ENCODE results near the gene SOX5. TPM values are rescaled to one million over a fixed set of nuclear protein-coding genes. Genes with fewer than 3 reads are reported as not detected.

Gene SOX5
- total and polyA plus RNA-seq, 7 donors: 0.17 to 2.9 (median 0.47) TPM

GRCh38 chr12:23617749-23618148 lies 331.7 kb downstream of the SOX5 start:
- Histone ChIP-seq H3K36me3 (ENCODE audit: insufficient read depth in 1 of 2, low read depth in 1 of 2) (no peaks in the 10 kb centered on the region), H3K27me3 (ENCODE audit: insufficient read depth in 3 of 3, low read length in 2 of 3) (no peaks in the 10 kb centered on the region), H3K27ac (no peak overlapping the region), H3K4me3 (no peak overlapping the region), H3K9me3 (no peaks in the 10 kb centered on the region), H3K4me1 (no peaks in the 10 kb centered on the region)
- ATAC-seq (no peak), DNase-seq (no peak)
- TF ChIP-seq, protein P1, sequence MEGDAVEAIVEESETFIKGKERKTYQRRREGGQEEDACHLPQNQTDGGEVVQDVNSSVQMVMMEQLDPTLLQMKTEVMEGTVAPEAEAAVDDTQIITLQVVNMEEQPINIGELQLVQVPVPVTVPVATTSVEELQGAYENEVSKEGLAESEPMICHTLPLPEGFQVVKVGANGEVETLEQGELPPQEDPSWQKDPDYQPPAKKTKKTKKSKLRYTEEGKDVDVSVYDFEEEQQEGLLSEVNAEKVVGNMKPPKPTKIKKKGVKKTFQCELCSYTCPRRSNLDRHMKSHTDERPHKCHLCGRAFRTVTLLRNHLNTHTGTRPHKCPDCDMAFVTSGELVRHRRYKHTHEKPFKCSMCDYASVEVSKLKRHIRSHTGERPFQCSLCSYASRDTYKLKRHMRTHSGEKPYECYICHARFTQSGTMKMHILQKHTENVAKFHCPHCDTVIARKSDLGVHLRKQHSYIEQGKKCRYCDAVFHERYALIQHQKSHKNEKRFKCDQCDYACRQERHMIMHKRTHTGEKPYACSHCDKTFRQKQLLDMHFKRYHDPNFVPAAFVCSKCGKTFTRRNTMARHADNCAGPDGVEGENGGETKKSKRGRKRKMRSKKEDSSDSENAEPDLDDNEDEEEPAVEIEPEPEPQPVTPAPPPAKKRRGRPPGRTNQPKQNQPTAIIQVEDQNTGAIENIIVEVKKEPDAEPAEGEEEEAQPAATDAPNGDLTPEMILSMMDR (IDR thresholded peaks at IDR 0.05): no peak
- intact Hi-C loops (cut with DNase I): no loop called here
- WGBS, 3 donors: 60 to 65% (median 61%) methylated on average over 5 of the region's 5 CpGs

- H3K4me3 ChIP-seq: no peak overlapping the region
- TF ChIP-seq, protein P1 (IDR thresholded peaks at IDR 0.05): no peak
- 35 to 50% (median 38%) methylated on average over 2 of the region's 2 CpGs for whole genome bisulfite sequencing, 3 donors
- H3K9me3 ChIP-seq: no peaks in the 10 kb centered on the region
- no peaks in the 10 kb centered on the region for H3K36me3 ChIP-seq (ENCODE audit: insufficient read depth in 1 of 2, low read depth in 1 of 2)
- no peak overlapping the region for H3K27ac ChIP-seq
- intact Hi-C loops (cut with DNase I): no loop called here
- ATAC-seq (no peak), DNase-seq (no peak)
- no peaks in the 10 kb centered on the region for H3K4me1 ChIP-seq
- no peaks in the 10 kb centered on the region for H3K27me3 ChIP-seq (ENCODE audit: insufficient read depth in 3 of 3, low read length in 2 of 3)
Measured at GRCh38 chr12:23614280-23614679, 335.2 kb downstream of the SOX5 start.

DNA sequence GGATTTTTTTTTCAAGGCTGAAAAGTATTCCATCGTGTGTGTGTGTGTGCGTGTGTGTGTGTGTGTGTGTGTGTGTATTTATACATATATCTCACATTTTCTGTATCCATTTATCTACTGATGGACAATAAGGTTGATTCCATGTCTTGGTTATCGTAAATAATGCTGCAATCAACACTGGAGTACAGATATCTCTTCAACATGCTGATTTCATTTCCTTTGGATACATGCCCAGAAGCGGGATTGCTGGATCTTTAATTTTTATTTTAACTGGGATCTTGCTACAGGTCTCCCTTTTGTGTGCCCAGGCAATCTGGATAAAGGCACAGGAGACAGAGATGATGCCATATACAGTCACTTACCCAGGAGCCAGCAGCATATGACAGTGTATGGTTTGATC lies 338.1 kb downstream of the SOX5 start:
- Histone ChIP-seq H3K27me3 (ENCODE audit: insufficient read depth in 3 of 3, low read length in 2 of 3) (no peaks in the 10 kb centered on the region), H3K27ac (no peak overlapping the region), H3K4me3 (no peak overlapping the region), H3K9me3 (no peaks in the 10 kb centered on the region), H3K36me3 (ENCODE audit: insufficient read depth in 1 of 2, low read depth in 1 of 2) (no peaks in the 10 kb centered on the region), H3K4me1 (no peaks in the 10 kb centered on the region)
- no peak for ATAC-seq
- 55 to 64% (median 59%) methylated on average over 4 of the region's 4 CpGs for WGBS, 3 donors
- no peak for DNase-seq
- TF ChIP-seq, protein P1 (IDR thresholded peaks at IDR 0.05): no peak
- intact Hi-C loops (cut with DNase I): no loop called here

DNA sequence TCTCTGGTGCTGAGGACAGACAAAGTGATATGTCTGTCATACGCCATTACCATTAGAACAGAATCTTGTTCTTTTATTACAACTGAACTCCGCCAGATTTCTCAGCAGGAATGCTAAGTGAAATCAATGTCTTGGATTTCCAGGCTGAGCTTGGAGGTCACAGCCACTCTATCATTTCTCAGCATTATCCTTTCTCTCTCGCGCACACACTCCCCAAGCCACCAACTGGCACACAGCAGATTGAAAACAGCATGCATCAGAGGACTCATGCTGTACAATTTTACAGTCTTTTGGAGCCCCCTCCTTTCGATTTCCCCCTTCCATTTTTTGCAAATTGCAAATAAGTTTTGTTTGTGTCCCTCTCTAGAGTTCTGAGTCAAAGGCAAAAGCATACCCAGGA lies 348.6 kb downstream of the SOX5 start:
- DNase-seq: no peak

GRCh38 chr12:23596568-23596967 lies 352.9 kb downstream of the SOX5 start:
- Histone ChIP-seq H3K36me3 (ENCODE audit: insufficient read depth in 1 of 2, low read depth in 1 of 2) (no peaks in the 10 kb centered on the region), H3K4me3 (no peak overlapping the region), H3K27me3 (ENCODE audit: insufficient read depth in 3 of 3, low read length in 2 of 3) (no peaks in the 10 kb centered on the region), H3K27ac (no peak overlapping the region), H3K9me3 (peaks cover 12% of the 10 kb centered on the region), H3K4me1 (no peaks in the 10 kb centered on the region)
- 81 to 83% (median 82%) methylated on average over 3 of the region's 3 CpGs for WGBS, 3 donors
- intact Hi-C loops (cut with DNase I): no loop called here
- DNase-seq: no peak
- no peak for ATAC-seq
- TF ChIP-seq, protein P1 (IDR thresholded peaks at IDR 0.05): no peak

More for the DNA sequence above, 348.6 kb downstream of the SOX5 start:
- no peak overlapping the region for H3K27ac ChIP-seq
- no peak overlapping the region for H3K4me3 ChIP-seq
- no peaks in the 10 kb centered on the region for H3K27me3 ChIP-seq (ENCODE audit: insufficient read depth in 3 of 3, low read length in 2 of 3)
- no peaks in the 10 kb centered on the region for H3K4me1 ChIP-seq
- intact Hi-C loops (cut with DNase I): no loop called here
- no peak for ATAC-seq
- no peaks in the 10 kb centered on the region for H3K36me3 ChIP-seq (ENCODE audit: insufficient read depth in 1 of 2, low read depth in 1 of 2)
- TF ChIP-seq, protein P1 (IDR thresholded peaks at IDR 0.05): no peak
- peaks cover 12% of the 10 kb centered on the region for H3K9me3 ChIP-seq
- WGBS, 3 donors: 86% methylated on average over 5 of the region's 5 CpGs

Data from psoas muscle (tissue), 8 donors.